Neural crest cell (in vitro differentiated cells): Measurements from ENCODE around the gene PTPRF. TPM values are rescaled to one million over a fixed set of nuclear protein-coding genes. Genes with fewer than 3 reads are reported as not detected.

Experiments
- DNase-seq: peaks from one replicate; pipeline ENCODE4 v3.0.0; 2021; ENCODE audit warnings: low read depth, mixed read lengths, low spot score
- H3K27ac Mint-ChIP-seq: one replicate; pipeline ENCODE4 v1.8.0; 2021; ENCODE audit warnings: mild to moderate bottlenecking, mixed read lengths; ENCODE audit not compliant: unreplicated experiment
- H3K27me3 Mint-ChIP-seq: 2 replicates; pipeline ENCODE4 v1.8.0; 2021; ENCODE audit warnings: low read depth, mild to moderate bottlenecking, mixed read lengths
- H3K36me3 Mint-ChIP-seq: 2 replicates; pipeline ENCODE4 v1.8.0; 2021; ENCODE audit warnings: low read depth, mild to moderate bottlenecking, mixed read lengths
- H3K4me1 Mint-ChIP-seq: 2 replicates; pipeline ENCODE4 v1.8.0; 2021; ENCODE audit warnings: mixed read lengths
- H3K4me3 Mint-ChIP-seq: one replicate; pipeline ENCODE4 v1.8.0; 2021; ENCODE audit warnings: mild to moderate bottlenecking, mixed read lengths
- H3K9me3 Mint-ChIP-seq: 2 replicates; pipeline ENCODE4 v1.8.0; 2021; ENCODE audit warnings: mixed read lengths
- CTCF ChIP-seq: fragments of 200-600 bp; sonication (generic); conservative IDR thresholded peaks from 2 replicates; pipeline ENCODE4 v1.5.0; 2021; ENCODE audit warnings: antibody characterized with exemption, mild to moderate bottlenecking
- total RNA-seq: library from RNA; stranded (reverse); gene quantifications from 2 replicates; pipeline ENCODE4 v1.2.1, GENCODE V29; 2021

PTPRF gene
- total RNA-seq, 1 donor from 2014 or later: 125 TPM

GRCh38 chr1:43564551-43565348 is 34.1 kb downstream of the PTPRF start:
- no peak for TF ChIP-seq CTCF
- Mint-ChIP-seq H3K36me3 (no peaks in the 10 kb centered on the region), H3K4me3 (peak overlapping the region; percentile 64), H3K27ac (peak overlapping the region; percentile 86), H3K4me1 (peaks cover 31% of the 10 kb centered on the region), H3K27me3 (no peaks in the 10 kb centered on the region), H3K9me3 (no peaks in the 10 kb centered on the region)
- DNase-seq: peak; percentile 44

GRCh38 chr1:43565600-43566360 is 35.1 kb downstream of the PTPRF start:
- TF ChIP-seq CTCF: no peak
- H3K9me3 Mint-ChIP-seq: no peaks in the 10 kb centered on the region
- peaks cover 39% of the 10 kb centered on the region for H3K4me1 Mint-ChIP-seq
- peak overlapping the region; percentile 64 for H3K4me3 Mint-ChIP-seq
- peak; percentile 61 for DNase-seq
- H3K36me3 Mint-ChIP-seq: no peaks in the 10 kb centered on the region
- H3K27ac Mint-ChIP-seq: no peak overlapping the region
- no peaks in the 10 kb centered on the region for H3K27me3 Mint-ChIP-seq

GRCh38 chr1:43566382-43567044 is 35.8 kb downstream of the PTPRF start:
- no peaks in the 10 kb centered on the region for H3K27me3 Mint-ChIP-seq
- no peak for DNase-seq
- peaks cover 46% of the 10 kb centered on the region for H3K4me1 Mint-ChIP-seq
- TF ChIP-seq CTCF: no peak
- no peak overlapping the region for H3K27ac Mint-ChIP-seq
- no peaks in the 10 kb centered on the region for H3K9me3 Mint-ChIP-seq
- peak overlapping the region; percentile 61 for H3K4me3 Mint-ChIP-seq
- peaks cover 4% of the 10 kb centered on the region for H3K36me3 Mint-ChIP-seq

GRCh38 chr1:43569175-43569574 is 38.5 kb downstream of the PTPRF start:
- Mint-ChIP-seq H3K27me3 (no peaks in the 10 kb centered on the region), H3K27ac (no peak overlapping the region), H3K4me3 (no peak overlapping the region), H3K36me3 (peaks cover 4% of the 10 kb centered on the region), H3K9me3 (no peaks in the 10 kb centered on the region), H3K4me1 (peaks cover 51% of the 10 kb centered on the region)
- no peak for TF ChIP-seq CTCF
- DNase-seq: no peak

GRCh38 chr1:43570277-43570676 is 39.6 kb downstream of the PTPRF start:
- H3K9me3 Mint-ChIP-seq: no peaks in the 10 kb centered on the region
- no peaks in the 10 kb centered on the region for H3K27me3 Mint-ChIP-seq
- peaks cover 44% of the 10 kb centered on the region for H3K4me1 Mint-ChIP-seq
- H3K36me3 Mint-ChIP-seq: peaks cover 4% of the 10 kb centered on the region
- H3K27ac Mint-ChIP-seq: no peak overlapping the region
- TF ChIP-seq CTCF: no peak
- H3K4me3 Mint-ChIP-seq: no peak overlapping the region
- DNase-seq: no peak
